Tibial nerve (tissue), 3 donors: ENCODE data around the gene SAXO1.

Experiments
- CTCF ChIP-seq, 5 experiments: fragments of 200-600 bp in 3 of 5; fragments of 450-650 bp in 2 of 5; sonication (generic) in 3 of 5; IDR thresholded peaks; one replicate each; pipeline ENCODE4 v1.5.1; 2016 to 2019; ENCODE audit warnings: antibody characterized with exemption in 5 of 5, mild to moderate bottlenecking in 3 of 5, moderate library complexity in 2 of 5
- POLR2A ChIP-seq, 2 donors: fragments of 450-650 bp; IDR thresholded peaks; one replicate each; pipeline ENCODE4 v1.6.1; 2017; ENCODE audit warnings: antibody characterized with exemption in 2 of 2, mild to moderate bottlenecking in 2 of 2, moderate library complexity in 2 of 2

- TF ChIP-seq CTCF (IDR thresholded peaks at IDR 0.05) (no peak), POLR2A (IDR thresholded peaks at IDR 0.05) (no peak)
These were observed 41.8 kb upstream of the SAXO1 start for GRCh38 chr9:19074836-19075235.
